SK-N-SH (cell line): ENCODE results near the gene RNU7-1. TPM values are rescaled to one million over a fixed set of nuclear protein-coding genes. Genes with fewer than 3 reads are reported as not detected.

Experiments
- CTCF ChIA-PET: fragments of 300-600, 350-600 bp; formaldehyde crosslinking; extraction: SDS; loops from one replicate; lab custom pipeline; 2021; lab: Yijun Ruan, JAX
- POLR2A ChIA-PET: fragments of 350-600 bp; sonication (Branson Sonifier 250); formaldehyde crosslinking; extraction: SDS; loops from one replicate; lab custom pipeline; 2020; ENCODE audit warnings: antibody characterized with exemption, inconsistent platforms; lab: Yijun Ruan, JAX
- DNase-seq: peaks from one replicate; pipeline ENCODE4 v3.0.0; 2012
- H2AFZ ChIP-seq: fragments of 200-600 bp; sonication (generic); 2 replicates; pipeline ENCODE4 v1.8.1; 2016; ENCODE audit warnings: antibody characterized with exemption, mild to moderate bottlenecking, low read depth
- H3F3A ChIP-seq: fragments of 200-600 bp; sonication (generic); replicated peaks from 2 replicates; pipeline ENCODE3; 2016; ENCODE audit warnings: antibody characterized with exemption, mild to moderate bottlenecking; ENCODE audit not compliant: insufficient read depth
- H3K27ac ChIP-seq, 2 experiments: fragments of 200-500 bp in 1 of 2; fragments of 200-600 bp in 1 of 2; sonication (Bioruptor generic) in 1 of 2; sonication (generic), shearing (Covaris generic) in 1 of 2; 2 replicates each; pipeline versions ENCODE4 v1.5.1 to v1.6.1; 2014 to 2016; ENCODE audit warnings: low read depth in 2 of 2, inconsistent platforms in 1 of 2, low read length in 1 of 2, mild to moderate bottlenecking in 1 of 2, mixed read lengths in 1 of 2
- H3K27me3 ChIP-seq: fragments of 200-600 bp; sonication (generic), shearing (Covaris generic); 2 replicates; pipeline ENCODE4 v1.6.1; 2016; ENCODE audit warnings: mixed run types; ENCODE audit not compliant: insufficient read depth
- H3K36me3 ChIP-seq, 2 experiments: fragments of 200-500 bp in 1 of 2; fragments of 200-600 bp in 1 of 2; sonication (Bioruptor generic) in 1 of 2; sonication (generic) in 1 of 2; replicated peaks in 1 of 2; 2 replicates each; pipeline versions ENCODE3 to v1.5.1; 2014 to 2016; ENCODE audit warnings: low read length in 1 of 2, mild to moderate bottlenecking in 1 of 2; ENCODE audit not compliant: insufficient read depth in 2 of 2, control insufficient read depth in 1 of 2
- H3K4me1 ChIP-seq, 2 experiments: fragments of 200-500 bp in 1 of 2; fragments of 200-600 bp in 1 of 2; sonication (Bioruptor generic) in 1 of 2; sonication (generic), shearing (Covaris generic) in 1 of 2; 2 replicates each; pipeline versions ENCODE4 v1.5.1 to v1.6.1; 2014 to 2016; ENCODE audit warnings: low read depth in 1 of 2, low read length in 1 of 2, mixed run types in 1 of 2; ENCODE audit not compliant: insufficient read depth in 2 of 2, control insufficient read depth in 1 of 2
- H3K4me2 ChIP-seq: fragments of 200-600 bp; sonication (generic), shearing (Covaris generic); 2 replicates; pipeline ENCODE4 v1.6.1; 2017; ENCODE audit warnings: mixed run types
- H3K4me3 ChIP-seq, 2 experiments: fragments of 200-500 bp in 1 of 2; fragments of 200-600 bp in 1 of 2; sonication (Bioruptor generic) in 1 of 2; sonication (generic), shearing (Covaris generic) in 1 of 2; 2 replicates each; pipeline versions ENCODE4 v1.5.1 to v1.8.1; 2014 to 2016; ENCODE audit warnings: low read depth in 2 of 2, inconsistent platforms in 1 of 2, low read length in 1 of 2, mild to moderate bottlenecking in 1 of 2, mixed read lengths in 1 of 2, moderate library complexity in 1 of 2
- H3K79me2 ChIP-seq: fragments of 200-600 bp; sonication (generic); 2 replicates; pipeline ENCODE4 v1.8.1; 2017; ENCODE audit warnings: mild to moderate bottlenecking; ENCODE audit not compliant: insufficient read depth
- H3K9ac ChIP-seq: fragments of 200-600 bp; sonication (generic); 2 replicates; pipeline ENCODE4 v1.6.1; 2017; ENCODE audit warnings: mixed run types
- H3K9me2 ChIP-seq: fragments of 200-600 bp; sonication (generic); 2 replicates; pipeline ENCODE4 v1.6.1; 2017; ENCODE audit warnings: mixed run types
- H3K9me3 ChIP-seq: fragments of 200-600 bp; sonication (generic); 2 replicates; pipeline ENCODE4 v1.6.1; 2017; ENCODE audit warnings: mixed run types, mild to moderate bottlenecking, moderate library complexity
- H4K20me1 ChIP-seq: fragments of 200-600 bp; sonication (generic); 2 replicates; pipeline ENCODE4 v1.6.1; 2017; ENCODE audit warnings: mild to moderate bottlenecking, mixed run types; ENCODE audit not compliant: insufficient read depth
- EZH2phosphoT487 ChIP-seq: fragments of 200-600 bp; sonication (generic); IDR thresholded peaks from 2 replicates; pipeline ENCODE4 v1.6.1; 2017; ENCODE audit warnings: low read depth, mixed run types, mild to moderate bottlenecking, antibody characterized with exemption, moderate library complexity, borderline replicate concordance
- FOSL2 ChIP-seq: IDR thresholded peaks from 2 replicates; pipeline ENCODE4 v1.4.0; 2012; ENCODE audit warnings: low read depth, mild to moderate bottlenecking, moderate library complexity, borderline replicate concordance
- FOXM1 ChIP-seq: IDR thresholded peaks from 2 replicates; pipeline ENCODE4 v1.4.0; 2012; ENCODE audit warnings: low read depth, mild to moderate bottlenecking
- GATA2 ChIP-seq: sonication (generic); formaldehyde crosslinking; IDR thresholded peaks from 2 replicates; pipeline ENCODE4 v1.5.0; 2020; ENCODE audit warnings: mild to moderate bottlenecking, missing genetic modification reagents
- NRF1 ChIP-seq: IDR thresholded peaks from 2 replicates; pipeline ENCODE4 v1.6.1; 2012; ENCODE audit warnings: low read depth, mild to moderate bottlenecking, low read length
- PBX3 ChIP-seq: IDR thresholded peaks from 2 replicates; pipeline ENCODE4; 2012
- RCOR1 ChIP-seq: fragments of 150-350 bp; IDR thresholded peaks from 2 replicates; pipeline ENCODE4 v1.6.1; 2017; ENCODE audit warnings: antibody characterized with exemption, low read length
- RFX5 ChIP-seq: IDR thresholded peaks from 2 replicates; pipeline ENCODE4 v1.6.1; 2012; ENCODE audit warnings: mild to moderate bottlenecking, improper control_type of control experiment, low read length
- RXRA ChIP-seq: IDR thresholded peaks from 2 replicates; pipeline ENCODE4 v1.4.0; 2012; ENCODE audit warnings: low read depth, mild to moderate bottlenecking, borderline replicate concordance
- SIN3A ChIP-seq: IDR thresholded peaks from 2 replicates; pipeline ENCODE4 v1.6.1; 2012; ENCODE audit warnings: low read depth, mild to moderate bottlenecking, low read length, moderate library complexity, borderline replicate concordance
- TAF1 ChIP-seq: IDR thresholded peaks from 2 replicates; pipeline ENCODE4 v1.6.1; 2012; ENCODE audit warnings: low read depth, mild to moderate bottlenecking, low read length, moderate library complexity, borderline replicate concordance
- YY1 ChIP-seq: IDR thresholded peaks from 2 replicates; pipeline ENCODE4 v1.4.0; 2012; ENCODE audit warnings: low read depth, mild to moderate bottlenecking
- WGBS: methylation state at CpG from one replicate; pipeline ENCODE4 v1.1.6; 2017; ENCODE audit warnings: low lambda C conversion rate; 5-methylcytosine and 5-hydroxymethylcytosine counted together
- polyA plus RNA-seq, 3 experiments: library from polyadenylated mRNA; depleted of rRNA; stranded (reverse); fragments of >200 nt; gene quantifications; 2 replicates each; pipeline ENCODE4 v1.2.3, GENCODE V29; 2012
- TF ChIP-seq, protein P1 (sequence below): IDR thresholded peaks from 2 replicates; pipeline ENCODE4 v1.6.1; 2012; ENCODE audit warnings: mild to moderate bottlenecking, low read depth, low read length, moderate library complexity
- TF ChIP-seq, protein P2 (sequence below): fragments of 200-600 bp; sonication (generic); IDR thresholded peaks from 2 replicates; pipeline ENCODE4 v1.6.1; 2017; ENCODE audit warnings: antibody characterized with exemption, mild to moderate bottlenecking, moderate library complexity

The RNU7-1 gene
- polyA plus RNA-seq, 1 of the 3 experiments (the other 2 are of a cell fraction), result not detected

GRCh38 chr12:6942331-6942665 lies 1.3 kb upstream of the RNU7-1 start:
- peak overlapping the region; percentile 89 to 98; a peak in 3 of 4 replicates for H3K27ac ChIP-seq
- no peak overlapping the region for H3K4me3 ChIP-seq
- no peaks in the 10 kb centered on the region for H3K27me3 ChIP-seq
- 100% methylated on average over 11 of the region's 11 CpGs for WGBS
- peaks cover 25% of the 10 kb centered on the region for H3K79me2 ChIP-seq
- peak; percentile 20 for DNase-seq
- TF ChIP-seq GATA2 (CRISPR knock-in tag) (no peak), EZH2phosphoT487 (no peak), FOSL2 (no peak), YY1 (no peak), FOXM1 (no peak), RXRA (no peak)
- TF ChIP-seq, protein P1, sequence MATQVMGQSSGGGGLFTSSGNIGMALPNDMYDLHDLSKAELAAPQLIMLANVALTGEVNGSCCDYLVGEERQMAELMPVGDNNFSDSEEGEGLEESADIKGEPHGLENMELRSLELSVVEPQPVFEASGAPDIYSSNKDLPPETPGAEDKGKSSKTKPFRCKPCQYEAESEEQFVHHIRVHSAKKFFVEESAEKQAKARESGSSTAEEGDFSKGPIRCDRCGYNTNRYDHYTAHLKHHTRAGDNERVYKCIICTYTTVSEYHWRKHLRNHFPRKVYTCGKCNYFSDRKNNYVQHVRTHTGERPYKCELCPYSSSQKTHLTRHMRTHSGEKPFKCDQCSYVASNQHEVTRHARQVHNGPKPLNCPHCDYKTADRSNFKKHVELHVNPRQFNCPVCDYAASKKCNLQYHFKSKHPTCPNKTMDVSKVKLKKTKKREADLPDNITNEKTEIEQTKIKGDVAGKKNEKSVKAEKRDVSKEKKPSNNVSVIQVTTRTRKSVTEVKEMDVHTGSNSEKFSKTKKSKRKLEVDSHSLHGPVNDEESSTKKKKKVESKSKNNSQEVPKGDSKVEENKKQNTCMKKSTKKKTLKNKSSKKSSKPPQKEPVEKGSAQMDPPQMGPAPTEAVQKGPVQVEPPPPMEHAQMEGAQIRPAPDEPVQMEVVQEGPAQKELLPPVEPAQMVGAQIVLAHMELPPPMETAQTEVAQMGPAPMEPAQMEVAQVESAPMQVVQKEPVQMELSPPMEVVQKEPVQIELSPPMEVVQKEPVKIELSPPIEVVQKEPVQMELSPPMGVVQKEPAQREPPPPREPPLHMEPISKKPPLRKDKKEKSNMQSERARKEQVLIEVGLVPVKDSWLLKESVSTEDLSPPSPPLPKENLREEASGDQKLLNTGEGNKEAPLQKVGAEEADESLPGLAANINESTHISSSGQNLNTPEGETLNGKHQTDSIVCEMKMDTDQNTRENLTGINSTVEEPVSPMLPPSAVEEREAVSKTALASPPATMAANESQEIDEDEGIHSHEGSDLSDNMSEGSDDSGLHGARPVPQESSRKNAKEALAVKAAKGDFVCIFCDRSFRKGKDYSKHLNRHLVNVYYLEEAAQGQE, result no peak
- TF ChIP-seq, protein P2, sequence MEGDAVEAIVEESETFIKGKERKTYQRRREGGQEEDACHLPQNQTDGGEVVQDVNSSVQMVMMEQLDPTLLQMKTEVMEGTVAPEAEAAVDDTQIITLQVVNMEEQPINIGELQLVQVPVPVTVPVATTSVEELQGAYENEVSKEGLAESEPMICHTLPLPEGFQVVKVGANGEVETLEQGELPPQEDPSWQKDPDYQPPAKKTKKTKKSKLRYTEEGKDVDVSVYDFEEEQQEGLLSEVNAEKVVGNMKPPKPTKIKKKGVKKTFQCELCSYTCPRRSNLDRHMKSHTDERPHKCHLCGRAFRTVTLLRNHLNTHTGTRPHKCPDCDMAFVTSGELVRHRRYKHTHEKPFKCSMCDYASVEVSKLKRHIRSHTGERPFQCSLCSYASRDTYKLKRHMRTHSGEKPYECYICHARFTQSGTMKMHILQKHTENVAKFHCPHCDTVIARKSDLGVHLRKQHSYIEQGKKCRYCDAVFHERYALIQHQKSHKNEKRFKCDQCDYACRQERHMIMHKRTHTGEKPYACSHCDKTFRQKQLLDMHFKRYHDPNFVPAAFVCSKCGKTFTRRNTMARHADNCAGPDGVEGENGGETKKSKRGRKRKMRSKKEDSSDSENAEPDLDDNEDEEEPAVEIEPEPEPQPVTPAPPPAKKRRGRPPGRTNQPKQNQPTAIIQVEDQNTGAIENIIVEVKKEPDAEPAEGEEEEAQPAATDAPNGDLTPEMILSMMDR, result no peak
- no peak overlapping the region for H2AFZ ChIP-seq
- CTCF ChIA-PET, result interaction anchor here (1.0 to 6.5 kb wide), 5 partner anchors 13 to 73 kb away, joined by 3 to 114 read pairs (median 33); partner anchors contain the start of gene ATN1
- H3K9me2 ChIP-seq, result no peaks in the 10 kb centered on the region
- H3K9ac ChIP-seq, result no peak overlapping the region
- H3F3A ChIP-seq, result peaks cover 64% of the 10 kb centered on the region
- POLR2A ChIA-PET, result interaction anchor here (2.4 to 4.5 kb wide), 2 partner anchors 15 to 37 kb away, joined by 5 to 82 read pairs; partner anchors contain the start of gene ATN1
- no peaks in the 10 kb centered on the region for H3K9me3 ChIP-seq
- H4K20me1 ChIP-seq, result no peaks in the 10 kb centered on the region
- H3K36me3 ChIP-seq, result peaks cover 25 to 32% of the 10 kb centered on the region in 2 experiments
- H3K4me2 ChIP-seq, result no peak overlapping the region
- H3K4me1 ChIP-seq, result peaks cover 6 to 24% of the 10 kb centered on the region in 2 experiments; a peak in 3 of 4 replicates

GRCh38 chr12:6943389-6943721 lies 261 bp upstream of the RNU7-1 start:
- 5% methylated on average over 13 of the region's 13 CpGs for WGBS
- peak; percentile 91 for DNase-seq
- Histone ChIP-seq H4K20me1 (no peaks in the 10 kb centered on the region), H3K4me1 (peaks cover 6 to 19% of the 10 kb centered on the region in 2 experiments; a peak in 3 of 4 replicates), H3K9me2 (no peaks in the 10 kb centered on the region), H3F3A (peaks cover 59% of the 10 kb centered on the region), H3K27ac (peak overlapping the region; percentile 89 to 98), H3K27me3 (no peaks in the 10 kb centered on the region), H3K4me2 (peak overlapping the region; percentile 87), H3K9ac (peak overlapping the region; percentile 72), H3K79me2 (peaks cover 22% of the 10 kb centered on the region), H3K9me3 (no peaks in the 10 kb centered on the region), H3K36me3 (peaks cover 25 to 29% of the 10 kb centered on the region in 2 experiments), H2AFZ (no peak overlapping the region), H3K4me3 (peak overlapping the region; percentile 67 to 72; a peak in 3 of 4 replicates)
- CTCF ChIA-PET, result interaction anchor here (0.6 to 6.5 kb wide), 22 partner anchors 13 to 246 kb away, joined by 3 to 114 read pairs (median 7); partner anchors contain the start of genes ATN1, C1RL, COPS7A and ENO2
- POLR2A ChIA-PET, result interaction anchor here (0.6 to 4.6 kb wide), 27 partner anchors 8 to 1841 kb away, joined by 3 to 82 read pairs (median 6); partner anchors contain the start of genes ATN1, C1RL, CDCA3 and COPS7A
- no peak for TF ChIP-seq SIN3A
- TF ChIP-seq, protein P1, result no peak
- peak; percentile 84 for TF ChIP-seq RFX5
- no peak for TF ChIP-seq RXRA
- TF ChIP-seq PBX3, result peak; percentile 95
- no peak for TF ChIP-seq RCOR1
- TF ChIP-seq NRF1, result no peak
- peak; percentile 54; the same call in 1 of the 2 replicates for TF ChIP-seq TAF1
